T-helper 2 cell treated with Interferon-gamma antibody and Interleukin-4, amounts not matched to agents 5 μg/mL and 100 μg/mL, for 36 hours (primary cell): ENCODE data around the gene CCDC106.

ENCODE experiments used
- DNase-seq: peaks from one replicate; pipeline ENCODE4 v3.0.0; 2021; ENCODE audit warnings: low spot score
- H3K27ac Mint-ChIP-seq: one replicate; pipeline ENCODE4 v1.8.0; 2021; ENCODE audit warnings: mild to moderate bottlenecking, mixed read lengths
- H3K27me3 Mint-ChIP-seq: one replicate; pipeline ENCODE4 v1.8.0; 2021; ENCODE audit warnings: low read depth, mixed read lengths
- H3K36me3 Mint-ChIP-seq: one replicate; pipeline ENCODE4 v1.8.0; 2021; ENCODE audit warnings: low read depth, mixed read lengths
- H3K4me1 Mint-ChIP-seq: one replicate; pipeline ENCODE4 v1.8.0; 2021; ENCODE audit warnings: low read depth, mixed read lengths
- H3K4me3 Mint-ChIP-seq: one replicate; pipeline ENCODE4 v1.8.0; 2022; ENCODE audit warnings: mild to moderate bottlenecking, moderate library complexity, mixed read lengths
- H3K9me3 Mint-ChIP-seq: one replicate; pipeline ENCODE4 v1.8.0; 2021; ENCODE audit warnings: mixed read lengths

CCDC106 gene

DNA sequence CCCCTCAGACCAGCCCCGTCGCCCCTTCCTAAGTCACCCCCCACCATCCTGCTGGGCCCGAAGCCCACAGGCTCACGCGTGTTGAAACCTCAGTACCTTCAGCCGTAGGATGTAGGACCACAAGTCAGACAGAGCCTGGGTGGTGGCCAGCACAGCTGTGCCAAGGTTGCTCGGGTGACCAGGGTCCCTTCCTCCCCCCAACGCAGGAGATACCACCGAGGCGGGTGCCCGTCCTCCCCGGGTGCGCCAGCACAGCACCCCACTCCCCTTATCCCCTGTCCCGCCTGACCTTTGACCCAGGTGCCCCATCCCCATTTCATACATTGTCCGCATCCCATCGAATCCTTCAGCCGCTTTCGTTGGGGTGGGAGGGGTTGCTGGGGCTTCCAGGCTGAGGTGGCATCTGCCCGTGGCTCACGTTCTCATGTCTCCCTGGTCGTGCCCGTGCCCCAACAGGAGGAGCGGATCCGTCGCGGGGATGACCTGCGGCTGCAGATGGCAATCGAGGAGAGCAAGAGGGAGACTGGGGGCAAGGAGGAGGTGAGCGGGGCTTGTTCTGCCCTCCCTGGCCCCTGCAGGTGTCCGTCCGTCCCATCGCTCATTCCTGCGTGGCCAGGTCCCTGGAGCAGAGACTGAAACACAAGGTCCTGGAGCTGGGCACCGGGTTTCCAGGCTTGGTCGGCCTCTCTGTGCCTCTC is 41.5 kb downstream of the CCDC106 start:
- Mint-ChIP-seq H3K36me3 (peaks cover 13% of the 10 kb centered on the region), H3K4me3 (no peak overlapping the region), H3K27ac (no peak overlapping the region), H3K4me1 (no peaks in the 10 kb centered on the region), H3K27me3 (no peaks in the 10 kb centered on the region), H3K9me3 (no peaks in the 10 kb centered on the region)
- DNase-seq = no peak

DNA sequence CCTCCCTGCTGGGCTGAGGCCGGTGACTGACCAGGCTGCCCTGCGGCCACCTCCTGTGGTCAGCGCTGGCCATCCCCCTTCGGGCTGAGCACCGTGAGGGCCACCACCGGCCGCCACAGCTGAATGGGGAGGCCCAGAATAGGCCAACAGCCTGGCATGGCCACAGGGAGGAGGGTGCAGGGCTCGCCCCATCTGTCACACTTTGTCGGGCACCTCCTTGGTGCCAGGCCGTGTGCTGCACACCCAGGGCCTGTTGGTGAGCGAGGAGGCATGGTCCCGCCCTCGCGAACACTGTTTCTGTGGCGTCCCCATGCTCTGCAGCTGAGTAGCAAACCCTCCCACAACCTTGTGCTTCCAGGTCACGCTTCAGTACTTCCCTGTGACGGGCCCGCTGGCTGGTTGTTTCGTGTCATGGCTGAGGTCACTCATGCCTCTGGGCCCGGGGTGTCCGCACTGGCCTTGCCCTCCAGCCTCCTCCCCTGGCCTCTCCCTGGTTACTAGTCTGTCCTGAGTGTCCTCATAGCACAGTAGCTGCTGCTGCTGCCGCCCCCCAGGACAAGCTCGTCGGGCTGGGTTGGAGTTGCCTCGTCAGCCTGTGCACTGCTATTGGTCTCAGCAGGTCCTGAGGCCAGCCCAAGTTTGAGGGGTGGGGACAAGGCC is 42.2 kb downstream of the CCDC106 start:
- Mint-ChIP-seq H3K4me3 (no peak overlapping the region), H3K27ac (no peak overlapping the region), H3K9me3 (no peaks in the 10 kb centered on the region), H3K4me1 (no peaks in the 10 kb centered on the region), H3K27me3 (no peaks in the 10 kb centered on the region), H3K36me3 (peaks cover 13% of the 10 kb centered on the region)
- DNase-seq = no peak

DNA sequence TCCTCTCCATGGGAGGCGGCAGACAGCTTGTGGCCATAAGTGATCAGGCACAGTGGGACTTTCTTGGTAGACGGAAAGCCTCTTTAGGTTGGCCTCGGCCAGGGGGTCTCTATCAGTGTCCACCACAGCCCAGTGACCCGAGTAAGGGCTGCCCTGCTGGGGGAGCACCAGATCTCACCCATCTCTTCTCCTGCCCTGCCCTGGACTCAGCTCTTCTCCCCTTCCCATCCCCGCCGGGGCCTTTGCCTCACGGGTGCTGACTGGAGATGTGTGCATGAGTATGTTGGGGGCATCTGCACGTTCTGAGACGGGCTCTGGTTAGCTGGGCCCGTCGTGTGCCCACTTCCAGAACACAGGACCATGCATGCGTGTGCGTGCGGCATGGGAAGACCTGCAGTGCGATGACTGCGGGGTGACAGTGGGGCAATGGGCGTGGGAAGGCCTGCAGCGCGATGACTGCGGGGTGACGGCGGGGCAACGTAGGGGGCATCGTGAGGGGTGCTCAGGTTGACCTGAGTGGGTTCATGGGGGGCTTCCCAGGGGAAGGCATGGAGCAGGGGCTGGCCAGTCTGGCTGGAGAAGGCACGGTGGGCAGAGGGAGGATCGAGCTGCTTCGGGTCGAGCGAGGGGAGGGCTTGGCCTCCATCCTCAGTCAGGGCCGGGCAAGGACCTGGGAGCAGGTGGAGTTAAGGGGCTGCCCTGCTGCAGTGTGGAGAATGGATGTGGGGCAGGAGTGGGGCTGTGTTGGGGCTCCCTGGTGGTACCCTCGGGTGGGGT is 42.9 kb downstream of the CCDC106 start:
- no peaks in the 10 kb centered on the region for H3K9me3 Mint-ChIP-seq
- H3K4me3 Mint-ChIP-seq = no peak overlapping the region
- no peaks in the 10 kb centered on the region for H3K4me1 Mint-ChIP-seq
- DNase-seq = no peak
- no peak overlapping the region for H3K27ac Mint-ChIP-seq
- H3K36me3 Mint-ChIP-seq = peaks cover 9% of the 10 kb centered on the region
- H3K27me3 Mint-ChIP-seq = no peaks in the 10 kb centered on the region

DNA sequence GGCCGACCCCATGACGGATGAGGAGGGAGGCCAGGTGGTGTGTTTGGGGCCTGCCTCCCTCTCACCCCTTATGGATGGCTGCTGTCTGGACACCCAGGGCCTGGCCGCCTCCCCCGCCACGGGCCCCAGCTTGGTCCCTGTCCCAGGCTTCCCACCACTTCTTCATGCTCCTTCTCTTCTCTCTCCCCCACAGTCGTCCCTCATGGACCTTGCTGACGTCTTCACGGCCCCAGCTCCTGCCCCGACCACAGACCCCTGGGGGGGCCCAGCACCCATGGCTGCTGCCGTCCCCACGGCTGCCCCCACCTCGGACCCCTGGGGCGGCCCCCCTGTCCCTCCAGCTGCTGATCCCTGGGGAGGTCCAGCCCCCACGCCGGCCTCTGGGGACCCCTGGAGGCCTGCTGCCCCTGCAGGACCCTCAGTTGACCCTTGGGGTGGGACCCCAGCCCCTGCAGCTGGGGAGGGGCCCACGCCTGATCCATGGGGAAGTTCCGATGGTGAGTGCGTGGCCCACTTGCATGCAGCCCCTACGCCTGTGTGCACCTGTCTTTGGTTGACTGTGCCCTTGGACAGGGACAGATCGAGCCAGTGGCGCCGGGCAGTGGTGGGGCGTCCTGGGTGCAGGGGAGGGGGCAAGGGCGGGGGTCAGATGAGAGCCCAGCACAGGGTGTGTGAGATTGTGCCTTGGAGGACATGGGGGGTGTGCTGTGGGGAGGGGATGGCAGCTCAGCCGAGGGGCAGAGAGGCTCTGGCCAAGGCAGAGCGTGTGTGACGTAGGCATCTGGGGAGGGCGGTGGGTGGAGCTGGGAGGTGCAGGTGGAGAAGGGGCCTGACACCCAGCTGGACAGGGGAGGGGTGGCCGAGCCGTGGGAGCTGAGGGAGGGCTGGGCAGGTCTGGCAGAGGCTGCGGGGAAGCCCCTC is 43.8 kb downstream of the CCDC106 start:
- Mint-ChIP-seq H3K36me3 (peaks cover 10% of the 10 kb centered on the region), H3K27me3 (no peaks in the 10 kb centered on the region), H3K9me3 (no peaks in the 10 kb centered on the region), H3K27ac (no peak overlapping the region), H3K4me1 (no peaks in the 10 kb centered on the region), H3K4me3 (no peak overlapping the region)
- DNase-seq = no peak

DNA sequence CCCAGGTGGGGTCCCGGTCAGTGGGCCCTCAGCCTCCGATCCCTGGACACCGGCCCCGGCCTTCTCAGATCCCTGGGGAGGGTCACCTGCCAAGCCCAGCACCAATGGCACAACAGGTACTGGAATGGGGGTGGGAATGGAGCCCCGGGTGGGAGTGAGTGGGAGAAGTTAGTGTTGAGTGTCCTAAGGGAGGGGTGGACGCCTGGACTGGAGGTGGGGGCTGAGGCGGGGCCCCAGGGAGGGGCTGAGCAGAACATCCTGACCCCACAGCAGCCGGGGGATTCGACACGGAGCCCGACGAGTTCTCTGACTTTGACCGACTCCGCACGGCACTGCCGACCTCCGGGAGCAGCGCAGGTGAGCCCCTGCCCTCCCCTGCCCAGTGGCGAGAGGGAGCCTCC is 44.7 kb downstream of the CCDC106 start:
- Mint-ChIP-seq H3K27ac (no peak overlapping the region), H3K27me3 (no peaks in the 10 kb centered on the region), H3K4me1 (no peaks in the 10 kb centered on the region), H3K9me3 (no peaks in the 10 kb centered on the region), H3K4me3 (no peak overlapping the region), H3K36me3 (peaks cover 15% of the 10 kb centered on the region)
- DNase-seq = no peak

DNA sequence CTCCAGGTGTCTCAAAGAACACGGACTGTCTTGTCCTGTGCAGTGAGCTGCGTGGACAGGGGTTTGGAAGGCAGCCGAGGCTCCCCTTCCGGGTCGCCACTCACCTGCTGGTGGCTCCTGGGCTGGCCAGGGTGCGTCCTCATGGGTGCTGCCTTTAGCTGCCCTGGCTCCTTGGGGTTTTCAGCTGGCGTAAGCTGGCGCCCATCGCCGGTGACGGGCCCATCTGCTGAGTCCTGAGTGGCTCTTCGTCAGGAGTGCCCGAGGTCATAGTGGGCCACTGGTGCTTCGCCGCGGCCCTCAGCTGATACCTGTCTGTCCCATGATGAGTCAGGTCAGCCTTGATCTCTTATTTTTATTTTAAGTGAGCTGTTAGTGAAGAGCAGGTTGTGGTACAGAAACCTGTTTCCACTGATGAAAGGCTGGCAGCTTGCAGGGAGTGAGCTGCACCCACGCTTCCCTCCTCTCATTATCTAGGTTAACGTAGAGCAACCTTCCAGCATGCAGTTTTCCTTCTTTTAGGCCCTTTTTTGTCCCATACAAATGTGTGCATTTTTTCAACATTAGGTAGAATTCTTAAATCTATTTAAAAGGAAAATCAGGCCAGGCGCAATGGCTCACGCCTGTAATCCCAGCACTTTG is 45.4 kb downstream of the CCDC106 start:
- no peak for DNase-seq
- Mint-ChIP-seq H3K9me3 (no peaks in the 10 kb centered on the region), H3K4me1 (no peaks in the 10 kb centered on the region), H3K4me3 (no peak overlapping the region), H3K36me3 (peaks cover 18% of the 10 kb centered on the region), H3K27me3 (no peaks in the 10 kb centered on the region), H3K27ac (no peak overlapping the region)

DNA sequence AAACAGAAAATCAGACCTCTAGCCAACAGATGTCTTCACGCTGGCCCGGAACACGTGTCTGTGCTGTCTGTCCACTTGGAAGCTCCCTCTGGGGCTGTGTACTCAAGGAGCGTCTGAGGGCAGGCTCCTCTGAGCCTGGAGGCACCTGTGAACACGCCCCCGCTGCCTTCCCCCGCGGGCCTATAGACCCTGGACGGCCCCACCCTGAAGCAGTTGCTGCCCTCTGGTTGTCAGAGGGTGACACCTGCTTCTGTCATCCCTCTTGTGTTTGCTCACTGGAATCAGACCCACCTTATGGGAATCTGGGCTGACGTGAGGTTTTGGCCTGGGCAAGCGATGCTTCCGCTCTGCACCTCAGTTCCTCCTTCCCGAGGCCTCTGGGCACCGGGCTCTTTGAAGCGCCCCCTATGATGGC is 46.2 kb downstream of the CCDC106 start:
- DNase-seq = no peak
- no peaks in the 10 kb centered on the region for H3K4me1 Mint-ChIP-seq
- peaks cover 16% of the 10 kb centered on the region for H3K36me3 Mint-ChIP-seq
- H3K27ac Mint-ChIP-seq = no peak overlapping the region
- H3K4me3 Mint-ChIP-seq = no peak overlapping the region
- no peaks in the 10 kb centered on the region for H3K27me3 Mint-ChIP-seq
- no peaks in the 10 kb centered on the region for H3K9me3 Mint-ChIP-seq

DNA sequence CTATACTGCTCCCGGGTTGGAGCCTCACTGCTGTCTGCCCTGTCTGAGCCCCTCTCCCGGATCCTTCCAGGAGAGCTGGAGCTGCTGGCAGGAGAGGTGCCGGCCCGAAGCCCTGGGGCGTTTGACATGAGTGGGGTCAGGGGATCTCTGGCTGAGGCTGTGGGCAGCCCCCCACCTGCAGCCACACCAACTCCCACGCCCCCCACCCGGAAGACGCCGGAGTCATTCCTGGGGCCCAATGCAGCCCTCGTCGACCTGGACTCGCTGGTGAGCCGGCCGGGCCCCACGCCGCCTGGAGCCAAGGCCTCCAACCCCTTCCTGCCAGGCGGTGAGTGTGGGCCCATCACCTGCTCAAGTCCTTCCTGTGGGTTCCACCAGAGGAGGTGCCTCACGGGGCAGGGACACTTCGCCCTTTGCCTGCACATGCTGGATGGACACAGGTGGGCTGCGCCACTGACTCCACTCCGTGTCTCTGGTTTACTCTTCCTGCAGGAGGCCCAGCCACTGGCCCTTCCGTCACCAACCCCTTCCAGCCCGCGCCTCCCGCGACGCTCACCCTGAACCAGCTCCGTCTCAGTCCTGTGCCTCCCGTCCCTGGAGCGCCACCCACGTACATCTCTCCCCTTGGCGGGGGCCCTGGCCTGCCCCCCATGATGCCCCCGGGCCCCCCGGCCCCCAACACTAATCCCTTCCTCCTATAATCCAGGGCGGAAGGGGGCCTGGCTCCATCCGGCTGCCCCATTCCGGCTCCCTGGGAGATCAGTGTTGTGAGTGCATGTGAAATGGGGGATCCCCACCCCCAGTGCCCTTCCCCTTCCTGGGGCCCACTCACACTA is 46.9 kb downstream of the CCDC106 start:
- Mint-ChIP-seq H3K4me1 (no peaks in the 10 kb centered on the region), H3K27ac (no peak overlapping the region), H3K27me3 (no peaks in the 10 kb centered on the region), H3K4me3 (no peak overlapping the region), H3K36me3 (peaks cover 16% of the 10 kb centered on the region), H3K9me3 (no peaks in the 10 kb centered on the region)
- DNase-seq = no peak

DNA sequence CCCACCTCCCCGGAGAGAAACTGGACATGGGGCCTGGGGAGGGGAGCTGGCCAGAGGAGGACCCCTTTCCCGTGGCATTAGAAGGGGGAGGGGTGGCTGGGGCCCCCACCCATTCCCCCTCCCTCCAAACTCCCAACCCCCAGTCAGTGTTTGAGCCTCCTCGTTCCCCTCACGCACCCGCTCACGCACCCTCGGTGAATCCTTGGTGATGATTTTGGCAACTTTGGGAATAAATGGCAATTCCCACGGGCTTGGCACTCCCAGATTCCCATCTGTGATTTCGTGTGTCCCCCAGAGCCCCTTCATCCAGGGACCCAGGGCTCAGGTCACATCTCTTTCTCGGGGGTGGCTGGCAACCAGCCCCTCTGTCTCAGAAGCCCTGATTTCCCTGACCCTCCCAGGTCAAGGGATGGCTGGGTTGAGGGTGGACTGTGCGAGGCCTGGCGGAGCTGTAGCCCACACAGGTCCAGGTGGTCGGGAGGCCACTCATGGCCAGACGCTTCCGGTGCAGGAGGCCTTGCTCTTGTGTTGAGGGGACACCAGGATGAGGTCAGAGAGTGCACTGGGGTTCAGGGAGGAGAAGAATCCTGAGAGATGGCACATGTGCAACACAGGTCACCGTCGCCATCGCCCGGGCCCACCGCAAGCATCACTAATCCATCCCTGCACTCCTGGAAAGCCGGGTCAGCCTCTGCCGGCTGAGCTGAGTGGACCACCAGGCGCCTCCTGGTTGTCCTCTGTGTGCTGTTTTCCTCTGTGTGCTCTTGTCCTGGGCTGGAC is 47.7 kb downstream of the CCDC106 start:
- no peaks in the 10 kb centered on the region for H3K9me3 Mint-ChIP-seq

DNA sequence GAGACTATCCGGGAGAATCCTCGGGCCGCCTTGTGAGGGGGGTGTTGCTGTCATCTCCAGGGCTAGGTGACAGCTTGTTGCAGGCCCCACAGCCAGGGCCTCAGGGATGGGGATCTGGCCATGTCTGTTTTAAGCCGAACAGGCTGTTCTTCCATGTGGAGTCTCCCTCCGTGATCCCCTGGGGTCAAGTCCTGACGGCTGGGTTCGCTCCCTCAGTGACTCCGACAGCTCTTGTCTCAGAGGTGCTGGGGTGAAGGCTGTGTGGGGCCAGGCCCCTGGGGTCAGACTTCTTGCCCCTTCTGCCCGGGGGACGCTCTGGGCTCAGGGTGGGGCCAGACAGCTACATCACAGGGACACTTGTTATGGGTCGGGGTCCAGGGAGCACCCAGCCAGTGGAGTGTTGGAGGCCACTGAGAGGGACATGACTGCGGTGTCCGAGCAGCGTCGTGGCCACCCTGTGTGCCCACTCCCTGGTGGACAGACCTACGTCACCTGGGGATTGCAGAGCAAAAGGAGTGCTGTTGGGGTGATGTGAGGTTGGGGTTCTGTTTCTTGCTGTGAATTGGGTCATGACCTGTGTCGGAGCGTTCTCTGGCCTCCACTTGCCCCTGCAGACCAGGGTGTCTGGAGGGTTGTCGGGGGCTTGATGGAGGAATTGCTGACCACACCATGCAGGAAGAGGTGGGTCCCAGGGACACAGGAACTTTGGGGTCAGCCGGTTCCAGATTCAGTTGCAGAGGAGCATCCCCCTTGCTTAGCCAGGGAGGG is 48.5 kb downstream of the CCDC106 start:
- no peaks in the 10 kb centered on the region for H3K27me3 Mint-ChIP-seq
- H3K4me3 Mint-ChIP-seq = no peak overlapping the region
- H3K4me1 Mint-ChIP-seq = no peaks in the 10 kb centered on the region
- no peak for DNase-seq
- no peaks in the 10 kb centered on the region for H3K9me3 Mint-ChIP-seq
- H3K27ac Mint-ChIP-seq = no peak overlapping the region
- peaks cover 21% of the 10 kb centered on the region for H3K36me3 Mint-ChIP-seq

More for the DNA sequence above, 47.7 kb downstream of the CCDC106 start:
- no peak overlapping the region for H3K27ac Mint-ChIP-seq
- H3K27me3 Mint-ChIP-seq = no peaks in the 10 kb centered on the region
- peaks cover 20% of the 10 kb centered on the region for H3K36me3 Mint-ChIP-seq
- no peaks in the 10 kb centered on the region for H3K4me1 Mint-ChIP-seq
- DNase-seq = no peak
- no peak overlapping the region for H3K4me3 Mint-ChIP-seq

DNA sequence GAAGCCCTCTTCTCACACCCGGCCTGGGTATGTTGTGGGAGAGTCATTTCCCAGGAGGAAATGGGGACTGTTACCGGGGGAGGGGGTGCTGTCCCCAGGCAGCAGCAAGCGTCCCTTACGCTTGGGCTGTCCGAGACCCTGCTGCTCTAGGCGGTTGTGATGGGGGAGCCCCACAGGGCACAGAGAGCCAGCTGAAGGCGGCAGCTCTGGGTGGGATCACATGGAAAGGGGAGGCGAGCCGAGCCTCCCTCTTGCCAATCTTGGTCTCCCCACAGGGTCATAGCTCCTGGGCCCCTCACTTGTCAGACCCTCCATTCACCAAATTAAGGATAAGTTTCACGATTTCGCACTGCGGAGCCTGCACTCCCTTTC is 49.0 kb downstream of the CCDC106 start:
- no peak overlapping the region for H3K27ac Mint-ChIP-seq
- H3K4me3 Mint-ChIP-seq = no peak overlapping the region
- H3K36me3 Mint-ChIP-seq = peaks cover 23% of the 10 kb centered on the region
- DNase-seq = no peak
- no peaks in the 10 kb centered on the region for H3K9me3 Mint-ChIP-seq
- H3K4me1 Mint-ChIP-seq = no peaks in the 10 kb centered on the region
- no peaks in the 10 kb centered on the region for H3K27me3 Mint-ChIP-seq
